Retinal pigment epithelial cell (primary cell): Measurements from ENCODE around the gene WDR12.
A peak's percentile ranks its signal among the peaks of the same experiment; 100 is the strongest.

Source experiments
- DNase-seq: peaks from one replicate; pipeline ENCODE4 v3.0.0-alpha.2; 2010; ENCODE audit warnings: low read depth
- H3K4me3 ChIP-seq: 2 replicates; pipeline ENCODE4 v1.5.1; 2011; ENCODE audit warnings: mild to moderate bottlenecking, low read length, control low read depth, moderate library complexity
- CTCF ChIP-seq: conservative IDR thresholded peaks from 2 replicates; pipeline ENCODE4 v1.5.1; 2011; ENCODE audit warnings: low read depth, low read length, control low read depth, inconsistent platforms

WDR12 gene

DNA sequence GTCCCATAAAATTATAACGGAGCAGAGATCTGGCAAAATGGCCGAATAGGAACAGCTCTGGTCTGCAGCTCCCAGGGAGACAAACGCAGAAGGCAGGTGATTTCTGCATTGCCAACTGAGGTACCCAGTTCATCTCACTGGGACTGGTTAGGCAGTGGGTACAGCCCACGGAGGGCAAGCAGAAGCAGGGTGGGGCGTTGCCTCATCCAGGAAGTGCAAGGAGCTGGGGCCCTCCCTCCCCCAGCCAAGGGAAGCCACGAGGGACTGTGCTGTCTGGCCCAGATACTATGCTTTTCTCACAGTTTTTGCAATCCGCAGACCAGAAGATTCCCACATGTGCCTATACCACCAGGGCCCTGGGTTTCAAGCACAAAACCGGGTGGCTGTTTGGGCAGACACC lies 62.7 kb downstream of the WDR12 start:
- DNase-seq: no peak
- no peak for TF ChIP-seq CTCF
- no peak overlapping the region for H3K4me3 ChIP-seq

DNA sequence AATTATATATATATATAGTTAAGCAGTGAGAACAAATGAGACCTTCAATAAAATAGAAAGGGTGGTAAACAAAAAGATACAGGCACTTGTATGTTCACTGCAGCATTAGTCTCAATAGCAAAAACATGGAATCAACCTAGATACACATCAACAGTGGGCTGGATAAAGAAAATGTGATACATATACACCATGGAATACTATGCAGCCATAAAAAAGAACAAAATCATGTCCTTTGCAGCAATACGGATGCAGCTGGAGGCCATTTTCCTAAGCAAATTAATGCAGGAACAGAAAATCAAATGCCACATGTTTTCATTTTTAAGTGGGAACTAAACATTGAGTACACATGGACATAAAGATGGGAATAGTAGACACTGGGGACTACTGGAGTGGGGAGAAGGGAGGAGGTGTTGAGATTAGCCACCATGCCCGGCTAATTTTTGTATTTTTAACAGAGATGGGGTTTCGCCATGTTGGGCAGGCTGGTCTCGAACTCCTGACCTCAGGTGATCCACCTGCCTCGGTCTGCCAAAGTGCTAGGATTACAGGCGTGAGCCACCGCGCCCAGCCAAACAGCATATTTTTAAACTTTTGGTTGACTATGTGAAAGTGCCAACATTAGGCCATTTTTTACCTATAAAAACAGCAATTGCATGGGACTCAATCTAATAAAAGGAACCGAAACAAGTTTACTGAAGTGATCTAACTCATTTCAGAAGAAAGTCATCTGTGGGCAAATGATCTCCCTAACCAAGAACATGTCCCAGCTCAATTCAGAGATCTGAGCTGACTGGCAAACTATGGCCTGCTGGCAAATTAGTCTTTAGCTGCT lies 63.6 kb downstream of the WDR12 start:
- TF ChIP-seq CTCF: no peak
- no peak for DNase-seq
- no peak overlapping the region for H3K4me3 ChIP-seq

DNA sequence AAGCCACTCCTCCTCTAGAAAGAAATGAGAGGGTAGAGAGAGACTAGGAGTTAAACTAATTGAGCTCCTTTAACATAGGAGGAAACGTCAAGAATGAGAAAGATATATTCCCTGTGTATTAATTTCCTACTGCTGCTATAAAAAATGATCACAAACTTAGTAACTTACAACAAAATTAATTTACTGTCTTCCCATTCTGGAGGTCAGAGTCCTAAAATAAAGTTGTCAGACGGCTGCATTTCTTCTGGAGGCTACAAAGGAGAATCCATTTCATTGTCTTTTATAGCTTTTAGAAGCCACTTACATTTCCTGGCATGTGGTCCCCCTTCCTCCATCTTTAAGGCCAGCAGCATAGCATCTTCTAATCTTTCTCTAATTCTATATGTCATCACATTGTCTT lies 66.8 kb downstream of the WDR12 start:
- TF ChIP-seq CTCF: no peak
- no peak overlapping the region for H3K4me3 ChIP-seq
- DNase-seq: no peak

- no peak for DNase-seq
- no peak overlapping the region for H3K4me3 ChIP-seq
- no peak for TF ChIP-seq CTCF
These were observed 68.8 kb downstream of the WDR12 start for GRCh38 chr2:202842690-202843089.

- H3K4me3 ChIP-seq: no peak overlapping the region
- no peak for DNase-seq
- no peak for TF ChIP-seq CTCF
These were observed 70.2 kb downstream of the WDR12 start for GRCh38 chr2:202841090-202841867.

- DNase-seq: peak; percentile 37
- H3K4me3 ChIP-seq: no peak overlapping the region
- TF ChIP-seq CTCF: peak; percentile 83
These were observed 79.9 kb downstream of the WDR12 start for GRCh38 chr2:202831242-202832220.
